Neural progenitor cell (in vitro differentiated cells): ENCODE measurements around the gene ADGRV1.

ENCODE experiments used
- EZH2 ChIP-seq: fragments of 200-600 bp; sonication (generic); IDR thresholded peaks from 2 replicates; pipeline ENCODE4 v1.6.1; 2017; ENCODE audit warnings: antibody characterized with exemption, mild to moderate bottlenecking, moderate library complexity
- TF ChIP-seq, protein P1 (sequence below): fragments of 200-600 bp; sonication (generic); IDR thresholded peaks from 2 replicates; pipeline ENCODE4 v1.5.1; 2017; ENCODE audit warnings: antibody characterized with exemption, mild to moderate bottlenecking

DNA sequence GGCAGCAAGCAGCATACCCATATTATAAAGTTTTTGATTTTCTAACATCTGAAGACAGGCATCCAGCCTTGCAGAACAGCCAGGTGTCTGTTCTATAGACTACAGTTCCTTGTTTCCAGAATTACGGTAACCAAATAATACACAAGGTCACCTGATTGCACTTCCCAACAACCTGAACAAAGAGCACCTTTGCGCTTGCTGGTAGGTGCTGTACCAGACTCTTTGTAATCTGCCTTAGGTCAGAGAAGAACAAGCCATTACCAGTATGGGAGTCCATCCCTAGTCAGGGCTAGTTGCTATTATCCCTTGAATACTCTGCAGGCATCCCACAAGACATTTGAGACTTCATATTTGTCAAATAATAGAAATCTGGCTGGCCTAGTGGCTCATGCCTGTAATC lies 568.3 kb downstream of the ADGRV1 start:
- TF ChIP-seq, protein P1, sequence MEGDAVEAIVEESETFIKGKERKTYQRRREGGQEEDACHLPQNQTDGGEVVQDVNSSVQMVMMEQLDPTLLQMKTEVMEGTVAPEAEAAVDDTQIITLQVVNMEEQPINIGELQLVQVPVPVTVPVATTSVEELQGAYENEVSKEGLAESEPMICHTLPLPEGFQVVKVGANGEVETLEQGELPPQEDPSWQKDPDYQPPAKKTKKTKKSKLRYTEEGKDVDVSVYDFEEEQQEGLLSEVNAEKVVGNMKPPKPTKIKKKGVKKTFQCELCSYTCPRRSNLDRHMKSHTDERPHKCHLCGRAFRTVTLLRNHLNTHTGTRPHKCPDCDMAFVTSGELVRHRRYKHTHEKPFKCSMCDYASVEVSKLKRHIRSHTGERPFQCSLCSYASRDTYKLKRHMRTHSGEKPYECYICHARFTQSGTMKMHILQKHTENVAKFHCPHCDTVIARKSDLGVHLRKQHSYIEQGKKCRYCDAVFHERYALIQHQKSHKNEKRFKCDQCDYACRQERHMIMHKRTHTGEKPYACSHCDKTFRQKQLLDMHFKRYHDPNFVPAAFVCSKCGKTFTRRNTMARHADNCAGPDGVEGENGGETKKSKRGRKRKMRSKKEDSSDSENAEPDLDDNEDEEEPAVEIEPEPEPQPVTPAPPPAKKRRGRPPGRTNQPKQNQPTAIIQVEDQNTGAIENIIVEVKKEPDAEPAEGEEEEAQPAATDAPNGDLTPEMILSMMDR: no peak
- TF ChIP-seq EZH2: no peak
